NCI-H446 treated with DMSO at 0.1 percent for 48 hours (cell line): Measurements from ENCODE around the gene LPCAT1.
"Not testable (repeated sequence)": the region's sequence is repeated elsewhere in the genome, so short reads cannot be mapped to it uniquely, and the experiment has no call there.

Source experiments
- DNase-seq: peaks from one replicate; lab custom pipeline; 2025; lab: John Stamatoyannopoulos, UW

Gene LPCAT1

GRCh38 chr5:1508659-1509290 lies 15.0 kb downstream of the LPCAT1 start:
- no peak for DNase-seq

DNA sequence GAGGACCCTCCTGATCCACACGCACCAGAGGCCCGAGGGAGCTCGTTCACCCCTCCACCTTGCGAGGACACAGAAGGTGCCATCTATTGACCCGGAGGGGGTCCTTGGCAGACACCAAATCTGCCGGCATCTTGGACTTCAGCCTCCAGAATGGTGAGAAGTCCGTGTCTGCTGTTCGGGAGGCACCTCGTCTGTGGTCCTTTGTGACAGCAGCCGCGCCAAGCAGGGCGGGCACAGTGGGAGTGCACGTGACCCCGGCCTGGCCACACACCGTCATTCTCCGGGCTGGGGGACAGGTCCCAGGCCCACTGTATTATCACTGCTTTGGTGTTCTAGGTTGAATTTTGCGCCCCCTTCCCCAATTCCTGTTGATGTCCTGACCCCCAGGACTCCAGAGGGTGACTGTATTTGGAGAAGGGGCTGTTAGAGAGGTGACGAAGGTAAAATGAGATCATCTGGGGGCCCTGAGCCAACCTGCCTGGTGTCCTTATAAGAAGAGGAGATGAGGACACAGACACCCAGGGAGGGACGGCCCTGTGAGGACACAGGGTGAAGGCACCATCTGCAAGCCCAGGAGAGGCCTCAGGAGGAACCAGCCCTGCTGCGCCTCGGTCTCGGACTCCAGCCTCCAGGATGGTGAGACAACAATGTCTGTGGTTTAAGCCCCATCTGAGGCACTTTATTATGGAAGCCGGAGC lies 15.7 kb downstream of the LPCAT1 start:
- no peak for DNase-seq

DNA sequence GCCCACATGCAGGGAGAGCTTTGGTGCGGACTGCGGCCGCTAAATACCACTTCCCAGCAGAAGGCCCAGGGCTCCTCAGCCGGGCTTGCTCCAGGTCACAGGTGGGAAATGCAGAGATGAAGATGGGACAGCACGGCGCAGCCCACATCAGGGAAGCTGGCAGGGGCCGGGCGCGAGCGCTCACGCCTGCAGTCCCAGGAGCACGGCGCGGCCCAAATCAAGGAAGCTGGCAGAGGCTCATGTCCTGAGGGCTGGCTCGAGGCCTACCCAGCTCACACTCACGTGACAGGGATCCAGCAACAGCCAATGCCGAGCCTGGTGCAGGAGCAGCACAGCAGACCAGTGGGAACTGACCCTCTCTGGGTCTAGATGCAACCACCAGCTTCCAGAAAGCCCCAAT lies 16.3 kb downstream of the LPCAT1 start:
- DNase-seq: no peak

- no peak for DNase-seq
Measured at GRCh38 chr5:1507014-1507375, 16.8 kb downstream of the LPCAT1 start.

GRCh38 chr5:1506242-1507013 lies 17.3 kb downstream of the LPCAT1 start:
- no peak for DNase-seq

GRCh38 chr5:1505506-1506241 lies 18.1 kb downstream of the LPCAT1 start:
- DNase-seq: peak; percentile 67

DNA sequence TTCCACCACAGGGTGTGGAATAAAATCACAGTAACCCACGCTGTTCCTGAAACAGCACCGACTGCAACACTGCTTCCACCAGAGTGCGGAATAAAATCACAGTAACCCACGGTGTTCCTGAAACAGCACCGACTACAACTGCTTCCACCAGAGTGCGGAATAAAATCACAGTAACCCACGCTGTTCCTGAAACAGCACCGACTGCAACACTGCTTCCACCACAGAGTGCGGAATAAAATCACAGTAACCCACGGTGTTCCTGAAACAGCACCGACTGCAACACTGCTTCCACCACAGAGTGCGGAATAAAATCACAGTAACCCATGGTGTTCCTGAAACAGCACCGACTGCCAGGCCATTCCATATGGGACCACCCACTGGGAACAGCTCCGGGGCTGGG lies 18.7 kb downstream of the LPCAT1 start:
- not testable (repeated sequence) for DNase-seq

DNA sequence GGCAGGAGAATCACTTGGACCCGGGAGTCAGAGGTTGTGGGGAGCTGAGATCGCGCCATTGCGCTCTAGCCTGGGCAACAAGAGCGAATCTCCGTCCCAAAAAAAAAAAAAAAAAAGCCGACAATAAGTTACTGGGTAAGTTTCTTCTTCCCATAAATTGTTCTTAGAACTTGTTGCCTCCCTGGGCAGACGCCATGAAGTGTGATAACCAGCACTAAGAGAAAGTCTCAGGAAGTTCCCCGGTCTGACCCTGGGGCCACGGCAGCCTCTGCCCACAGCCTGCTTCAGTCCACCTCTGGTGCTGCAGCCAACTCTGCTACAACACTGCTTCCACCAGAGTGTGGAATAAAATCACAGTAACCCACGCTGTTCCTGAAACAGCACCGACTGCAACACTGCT lies 19.1 kb downstream of the LPCAT1 start:
- no peak for DNase-seq

DNA sequence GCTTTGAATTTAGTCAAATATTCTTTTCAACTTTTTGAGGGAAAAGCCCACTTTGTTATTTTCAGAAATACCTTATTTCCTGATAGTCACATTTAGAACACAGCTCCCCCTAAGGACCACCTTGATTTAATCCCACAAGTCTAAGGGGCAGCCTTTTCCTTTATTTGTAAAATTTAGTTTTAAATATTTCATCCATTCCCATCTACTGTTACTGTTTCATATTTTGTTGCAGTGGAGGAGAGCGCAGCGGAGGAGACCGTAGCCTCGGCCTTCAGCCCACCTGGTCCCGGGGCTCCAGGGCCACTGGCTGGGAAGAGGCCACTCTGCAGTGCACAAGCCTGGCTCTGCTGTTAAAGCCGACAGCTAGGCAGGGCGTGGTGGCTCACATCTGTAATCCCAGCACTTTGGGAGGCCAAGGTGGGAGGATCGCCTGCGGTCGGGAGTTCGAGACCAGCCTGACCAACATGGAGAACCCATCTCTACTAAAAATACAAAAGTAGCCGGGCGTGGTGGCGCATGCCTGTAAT lies 19.6 kb downstream of the LPCAT1 start:
- DNase-seq: no peak

- DNase-seq: no peak
Measured at GRCh38 chr5:1503241-1504068, 20.3 kb downstream of the LPCAT1 start.

- DNase-seq: no peak
Measured at GRCh38 chr5:1502737-1503120, 21.0 kb downstream of the LPCAT1 start.

- DNase-seq: no peak
Measured at GRCh38 chr5:1502046-1502736, 21.6 kb downstream of the LPCAT1 start.

DNA sequence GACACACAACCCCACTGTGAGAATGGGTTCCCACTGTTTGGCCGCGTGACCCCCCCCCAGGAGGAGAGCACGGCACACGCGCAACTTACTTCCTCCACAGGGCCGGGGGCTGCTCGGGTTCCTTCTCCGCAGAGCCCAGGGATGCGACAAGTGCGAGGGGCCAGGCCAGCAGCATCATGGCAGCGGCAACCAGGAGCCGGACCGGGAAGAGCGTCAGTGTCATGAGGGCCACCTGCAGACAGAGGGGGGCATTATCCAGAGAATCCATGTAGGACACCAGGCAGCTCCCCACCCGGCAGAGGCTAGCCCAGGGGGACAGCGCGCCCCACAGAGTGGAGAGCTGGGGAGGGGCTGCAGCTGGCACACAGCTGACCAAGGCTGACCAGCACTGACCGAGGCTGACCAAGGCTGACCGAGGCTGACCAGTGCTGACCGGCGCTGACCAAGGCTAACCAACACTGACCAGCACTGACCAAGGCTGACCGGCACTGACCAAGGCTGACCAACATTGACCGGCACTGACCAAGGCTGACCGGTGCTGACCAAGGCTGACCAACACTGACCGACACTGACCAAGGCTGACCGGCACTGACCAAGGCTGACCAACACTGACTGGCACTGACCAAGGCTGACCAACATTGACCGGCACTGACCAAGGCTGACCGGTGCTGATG lies 22.3 kb downstream of the LPCAT1 start:
- no peak for DNase-seq

GRCh38 chr5:1500411-1501091 lies 23.2 kb downstream of the LPCAT1 start:
- peak; percentile 19 for DNase-seq

DNA sequence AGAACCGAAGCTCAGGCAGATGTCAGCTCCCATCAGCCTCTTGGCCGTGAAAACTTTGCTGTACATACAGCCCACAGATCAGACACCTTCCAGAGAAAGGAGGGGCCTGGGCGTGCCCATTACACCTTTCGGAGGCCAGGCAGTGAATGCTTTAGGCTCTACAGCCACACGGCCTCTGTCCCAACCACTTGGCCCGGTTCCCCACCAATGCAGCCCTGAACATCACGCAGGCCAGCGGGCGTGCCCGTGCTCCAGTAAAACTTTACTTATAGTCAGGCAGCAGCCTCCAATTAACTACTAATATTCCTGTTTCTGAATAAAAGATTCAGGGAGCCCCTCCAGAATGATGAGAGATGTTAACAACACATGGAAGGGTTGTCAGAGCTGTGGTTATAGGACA lies 23.9 kb downstream of the LPCAT1 start:
- no peak for DNase-seq

DNA sequence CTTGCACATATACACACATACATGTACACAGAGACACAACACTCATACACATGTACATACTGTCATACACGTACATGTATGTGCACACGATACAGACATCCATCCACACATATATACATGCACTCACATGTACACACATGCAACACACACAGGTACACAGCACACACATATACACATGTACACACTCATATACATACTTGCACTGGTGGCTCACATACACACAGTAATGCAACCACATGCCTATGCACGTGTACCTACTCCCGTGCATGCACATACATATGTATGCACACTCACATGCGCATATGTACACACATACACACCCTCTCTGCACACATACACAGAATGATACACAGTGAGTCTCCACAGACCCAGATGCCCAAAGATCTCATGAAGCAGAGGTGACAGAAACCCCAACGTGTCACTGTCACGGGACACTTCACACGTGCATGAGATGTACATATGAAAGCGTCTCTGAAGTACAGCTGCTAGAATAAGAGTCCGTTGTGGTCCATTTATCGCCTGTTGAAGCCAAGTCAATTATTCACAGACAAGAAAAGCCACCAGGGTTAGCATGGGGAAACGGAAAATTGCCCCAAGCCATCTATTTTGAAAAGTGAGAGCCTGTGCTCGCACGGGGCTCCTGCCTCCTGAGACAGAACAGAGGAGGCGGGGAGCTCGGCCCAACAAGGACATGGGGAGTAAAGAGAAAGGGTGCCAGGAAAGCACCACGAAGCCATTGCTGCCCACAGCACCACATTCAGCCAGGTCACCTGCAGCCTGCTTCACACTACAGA lies 24.9 kb downstream of the LPCAT1 start:
- no peak for DNase-seq

DNA sequence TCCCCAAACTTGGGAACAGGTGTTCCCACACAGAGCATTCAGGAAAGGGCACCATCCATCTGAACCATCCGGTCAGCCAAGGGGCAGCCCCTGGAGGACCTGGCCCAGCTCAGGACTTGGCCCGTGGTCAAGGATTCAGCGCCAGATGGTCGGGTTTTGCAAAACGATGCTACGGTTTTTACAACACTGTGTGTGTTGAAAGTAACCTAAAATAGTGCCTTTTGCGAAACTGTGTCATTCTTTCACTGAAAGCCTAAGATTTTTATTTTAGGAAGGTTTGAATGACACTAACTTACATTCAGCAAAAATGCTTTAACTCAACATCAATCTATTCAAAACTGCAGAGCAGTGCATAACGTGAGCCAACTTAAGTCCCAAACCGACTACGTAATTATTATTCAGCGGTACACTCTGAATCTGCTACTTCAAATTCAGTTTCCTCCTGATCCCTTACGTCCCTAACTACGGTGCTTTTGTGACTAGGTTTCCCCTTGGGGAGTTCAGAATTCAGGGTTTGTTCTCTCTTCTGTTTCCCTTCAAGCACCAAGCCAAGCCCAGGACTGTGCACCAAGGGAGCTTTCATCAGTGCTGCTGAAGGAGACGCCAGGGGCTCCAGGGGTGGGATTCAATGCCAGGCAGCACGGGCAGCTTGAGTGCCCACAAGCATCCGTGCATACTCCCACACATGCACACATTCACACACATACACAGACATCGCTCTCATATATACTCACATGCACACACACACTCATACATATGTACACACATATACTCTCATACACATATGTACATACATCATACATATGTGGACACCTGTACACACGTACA lies 25.8 kb downstream of the LPCAT1 start:
- DNase-seq: no peak

GRCh38 chr5:1497242-1497777 lies 26.4 kb downstream of the LPCAT1 start:
- DNase-seq: no peak
